ENCODE results near the gene ELAVL2.

DNA sequence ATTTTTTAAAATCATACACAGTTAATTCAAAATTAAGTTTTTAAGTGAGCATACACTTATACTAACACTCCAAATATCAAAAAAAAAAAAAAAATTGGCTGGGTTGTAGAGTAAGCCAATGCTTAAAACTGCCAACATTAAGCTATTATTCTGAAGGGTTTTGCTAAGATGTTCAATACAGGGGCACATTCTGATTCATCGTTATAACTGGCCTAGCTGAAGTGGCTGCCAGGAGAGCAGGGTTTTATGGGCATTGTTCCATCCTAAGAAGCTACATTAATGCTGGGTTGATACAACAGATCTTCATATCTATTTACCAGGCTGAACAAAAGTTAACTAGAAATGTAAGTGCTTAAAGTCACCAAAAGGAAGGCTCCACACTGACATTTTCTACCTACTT, 13.4 kb downstream of the ELAVL2 start:
- TF ChIP-seq PATZ1 (CRISPR knock-in tag; IDR thresholded peaks at IDR 0.05; ENCODE audit: borderline replicate concordance) (no peak), ARNTL (CRISPR knock-in tag; IDR thresholded peaks at IDR 0.05; ENCODE audit: borderline replicate concordance, low read depth) (no peak), ZC3H10 (CRISPR knock-in tag; IDR thresholded peaks at IDR 0.05) (no peak)
